Muscle layer of duodenum (tissue), 2 donors: ENCODE results near the gene GGA1.

ENCODE experiments used
- H3K27ac ChIP-seq: one replicate; pipeline ENCODE4 v1.7.0; 2013; ENCODE audit warnings: mild to moderate bottlenecking, low read length
- H3K27me3 ChIP-seq: one replicate; pipeline ENCODE4 v1.7.0; 2013; ENCODE audit warnings: low read depth, mild to moderate bottlenecking, control low read depth, low read length
- H3K36me3 ChIP-seq, 2 donors: one replicate each; pipeline ENCODE4 v1.7.0; 2013; ENCODE audit warnings: low read length in 2 of 2, control low read depth in 1 of 2, mild to moderate bottlenecking in 1 of 2; ENCODE audit not compliant: insufficient read depth in 2 of 2, control insufficient read depth in 1 of 2
- H3K4me1 ChIP-seq, 2 donors: one replicate each; pipeline ENCODE4 v1.7.0; 2013; ENCODE audit warnings: low read length in 2 of 2, mild to moderate bottlenecking in 2 of 2, control low read depth in 1 of 2, moderate library complexity in 1 of 2; ENCODE audit not compliant: insufficient read depth in 2 of 2, control insufficient read depth in 1 of 2
- H3K4me3 ChIP-seq, 2 donors: one replicate each; pipeline ENCODE4 v1.7.0; 2013; ENCODE audit warnings: low read length in 2 of 2, low read depth in 1 of 2, mild to moderate bottlenecking in 1 of 2
- H3K9me3 ChIP-seq, 2 donors: one replicate each; pipeline ENCODE4 v1.7.0; 2013; ENCODE audit warnings: low read length in 2 of 2, control low read depth in 1 of 2, mild to moderate bottlenecking in 1 of 2; ENCODE audit not compliant: control insufficient read depth in 1 of 2
- donor health status: healthy.

GGA1 gene

GRCh38 chr22:37627121-37627520 is 18.5 kb downstream of the GGA1 start:
- H3K4me1 ChIP-seq: peaks cover 10 to 35% of the 10 kb centered on the region in 2 donors
- no peak overlapping the region for H3K4me3 ChIP-seq
- peak overlapping the region; percentile 16 for H3K27ac ChIP-seq
- H3K36me3 ChIP-seq: peaks cover 5 to 39% of the 10 kb centered on the region in 2 donors
- no peaks in the 10 kb centered on the region for H3K9me3 ChIP-seq
- H3K27me3 ChIP-seq: no peaks in the 10 kb centered on the region

- peak overlapping the region; percentile 16 for H3K27ac ChIP-seq
- peaks cover 12 to 38% of the 10 kb centered on the region in 2 donors for H3K4me1 ChIP-seq
Observed at GRCh38 chr22:37627545-37627944, 18.9 kb downstream of the GGA1 start.

GRCh38 chr22:37628830-37629229 is 20.2 kb downstream of the GGA1 start:
- no peaks in the 10 kb centered on the region for H3K9me3 ChIP-seq
- peaks cover 5 to 36% of the 10 kb centered on the region in 2 donors for H3K36me3 ChIP-seq
- no peak overlapping the region for H3K27ac ChIP-seq
- peaks cover 20 to 43% of the 10 kb centered on the region in 2 donors for H3K4me1 ChIP-seq
- no peak overlapping the region for H3K4me3 ChIP-seq
- no peaks in the 10 kb centered on the region for H3K27me3 ChIP-seq

More at GRCh38 chr22:37627545-37627944, 18.9 kb downstream of the GGA1 start:
- Histone ChIP-seq H3K27me3 (no peaks in the 10 kb centered on the region), H3K36me3 (peaks cover 5 to 43% of the 10 kb centered on the region in 2 donors), H3K9me3 (no peaks in the 10 kb centered on the region), H3K4me3 (no peak overlapping the region)

DNA sequence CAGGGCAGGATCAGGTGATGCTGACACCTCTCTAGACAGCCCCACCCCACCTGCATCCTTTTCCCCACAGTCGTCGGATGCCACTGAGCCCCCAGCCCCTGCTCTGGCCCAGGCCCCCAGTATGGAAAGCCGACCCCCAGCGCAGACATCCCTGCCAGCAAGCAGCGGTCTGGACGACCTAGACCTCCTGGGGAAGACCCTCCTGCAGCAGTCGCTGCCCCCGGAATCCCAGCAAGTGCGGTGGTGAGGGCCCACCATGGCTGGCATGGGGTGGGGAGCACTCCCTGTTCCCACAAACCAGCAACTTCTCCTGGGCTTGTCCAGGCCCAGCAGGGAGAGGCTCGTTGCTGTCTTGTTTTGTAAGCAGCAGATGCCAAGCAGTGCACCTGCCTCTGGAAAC is 21.3 kb downstream of the GGA1 start:
- peaks cover 5 to 36% of the 10 kb centered on the region in 2 donors for H3K36me3 ChIP-seq
- H3K4me1 ChIP-seq: peaks cover 30 to 52% of the 10 kb centered on the region in 2 donors
- no peak overlapping the region for H3K27ac ChIP-seq
- H3K27me3 ChIP-seq: no peaks in the 10 kb centered on the region
- H3K4me3 ChIP-seq: no peak overlapping the region
- no peaks in the 10 kb centered on the region for H3K9me3 ChIP-seq

DNA sequence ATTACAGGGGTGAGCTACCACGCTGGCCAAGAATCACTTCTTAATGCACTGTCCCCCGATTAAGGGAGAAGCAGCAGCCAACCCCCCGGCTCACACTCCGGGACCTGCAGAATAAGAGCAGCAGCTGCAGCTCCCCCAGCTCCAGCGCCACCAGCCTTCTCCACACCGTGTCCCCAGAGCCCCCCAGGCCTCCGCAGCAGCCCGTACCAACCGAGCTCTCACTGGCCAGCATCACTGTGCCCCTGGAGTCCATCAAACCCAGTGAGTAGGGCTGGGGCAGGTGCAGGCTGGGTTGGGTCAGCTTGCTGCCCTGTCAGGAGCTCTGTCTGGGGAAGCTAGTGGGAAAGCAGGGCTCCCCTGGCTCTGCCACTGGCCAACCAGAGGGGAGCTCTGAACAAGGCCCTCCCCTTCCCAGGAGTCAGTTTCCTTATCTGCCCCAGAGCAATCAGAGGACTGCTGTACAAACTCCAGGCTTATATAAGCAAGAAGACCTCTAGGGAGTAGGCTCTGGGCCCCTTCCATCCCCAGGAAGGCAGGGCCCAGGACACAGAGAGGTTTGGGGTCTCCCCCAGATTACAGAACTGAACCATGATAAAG is 22.3 kb downstream of the GGA1 start:
- H3K27me3 ChIP-seq: no peaks in the 10 kb centered on the region
- H3K36me3 ChIP-seq: peaks cover 5 to 36% of the 10 kb centered on the region in 2 donors
- H3K4me1 ChIP-seq: peaks cover 35 to 55% of the 10 kb centered on the region in 2 donors
- H3K9me3 ChIP-seq: no peaks in the 10 kb centered on the region
- no peak overlapping the region for H3K4me3 ChIP-seq
- no peak overlapping the region for H3K27ac ChIP-seq

- H3K27ac ChIP-seq: no peak overlapping the region
- H3K27me3 ChIP-seq: no peaks in the 10 kb centered on the region
- no peak overlapping the region for H3K4me3 ChIP-seq
- peaks cover 29 to 48% of the 10 kb centered on the region in 2 donors for H3K4me1 ChIP-seq
- peaks cover 5 to 36% of the 10 kb centered on the region in 2 donors for H3K36me3 ChIP-seq
- no peaks in the 10 kb centered on the region for H3K9me3 ChIP-seq
Observed at GRCh38 chr22:37631448-37632173, 23.0 kb downstream of the GGA1 start.

DNA sequence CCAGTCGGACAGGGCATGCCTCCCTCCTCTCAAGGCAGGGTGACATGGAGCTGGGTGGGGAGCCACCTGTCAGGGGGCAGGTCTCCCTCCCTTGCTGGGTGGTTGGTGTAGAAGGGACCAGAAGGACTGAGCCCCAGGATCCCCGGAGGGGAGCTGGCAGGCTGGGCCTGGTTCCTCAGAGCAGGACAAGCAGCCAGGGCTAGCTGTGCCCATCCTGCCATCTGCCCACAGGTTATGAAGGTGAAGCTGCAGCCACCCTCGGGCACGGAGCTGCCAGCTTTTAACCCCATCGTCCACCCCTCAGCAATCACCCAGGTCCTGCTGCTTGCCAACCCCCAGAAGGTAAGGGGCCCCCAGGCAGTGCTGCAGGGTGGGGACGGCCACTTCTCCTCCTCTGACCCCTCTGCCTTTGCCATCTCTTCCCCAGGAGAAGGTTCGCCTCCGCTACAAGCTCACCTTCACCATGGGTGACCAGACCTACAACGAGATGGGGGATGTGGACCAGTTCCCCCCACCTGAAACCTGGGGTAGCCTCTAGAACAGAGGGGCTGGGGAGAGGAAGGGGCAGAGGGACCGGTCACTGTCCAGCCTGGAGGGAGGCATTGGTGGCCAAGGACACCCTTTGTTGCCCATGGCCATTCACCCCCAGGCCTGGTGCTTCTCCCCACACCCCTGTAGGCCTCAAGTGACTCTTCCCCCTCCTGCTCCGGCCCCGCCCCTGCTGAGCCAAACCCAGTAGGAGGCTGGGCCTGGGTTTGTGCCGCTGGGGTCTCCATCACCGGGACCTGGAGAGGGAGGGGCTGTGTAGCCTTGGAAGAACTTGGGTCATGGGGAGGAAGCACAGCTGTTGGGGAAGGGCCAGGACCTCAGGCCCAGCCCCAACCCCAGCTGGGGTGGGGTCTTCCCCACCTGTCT is 23.8 kb downstream of the GGA1 start:
- Histone ChIP-seq H3K4me3 (no peak overlapping the region), H3K4me1 (peaks cover 33 to 40% of the 10 kb centered on the region in 2 donors), H3K27me3 (no peaks in the 10 kb centered on the region), H3K27ac (peak overlapping the region; percentile 76), H3K36me3 (peaks cover 5 to 36% of the 10 kb centered on the region in 2 donors), H3K9me3 (no peaks in the 10 kb centered on the region)

GRCh38 chr22:37633089-37633624 is 24.5 kb downstream of the GGA1 start:
- H3K36me3 ChIP-seq: peaks cover 5 to 36% of the 10 kb centered on the region in 2 donors
- H3K4me3 ChIP-seq: peak overlapping the region in 1 of 2 donors; percentile 41
- peaks cover 33% of the 10 kb centered on the region in 2 donors for H3K4me1 ChIP-seq
- H3K9me3 ChIP-seq: no peaks in the 10 kb centered on the region
- peak overlapping the region; percentile 76 for H3K27ac ChIP-seq
- H3K27me3 ChIP-seq: no peaks in the 10 kb centered on the region

- Histone ChIP-seq H3K27me3 (no peaks in the 10 kb centered on the region), H3K9me3 (no peaks in the 10 kb centered on the region), H3K4me3 (peak overlapping the region in 1 of 2 donors; percentile 41), H3K27ac (peak overlapping the region; percentile 76), H3K4me1 (peaks cover 33 to 40% of the 10 kb centered on the region in 2 donors), H3K36me3 (peaks cover 0 to 36% of the 10 kb centered on the region in 2 donors)
Observed at GRCh38 chr22:37633625-37634416, 25.2 kb downstream of the GGA1 start.

DNA sequence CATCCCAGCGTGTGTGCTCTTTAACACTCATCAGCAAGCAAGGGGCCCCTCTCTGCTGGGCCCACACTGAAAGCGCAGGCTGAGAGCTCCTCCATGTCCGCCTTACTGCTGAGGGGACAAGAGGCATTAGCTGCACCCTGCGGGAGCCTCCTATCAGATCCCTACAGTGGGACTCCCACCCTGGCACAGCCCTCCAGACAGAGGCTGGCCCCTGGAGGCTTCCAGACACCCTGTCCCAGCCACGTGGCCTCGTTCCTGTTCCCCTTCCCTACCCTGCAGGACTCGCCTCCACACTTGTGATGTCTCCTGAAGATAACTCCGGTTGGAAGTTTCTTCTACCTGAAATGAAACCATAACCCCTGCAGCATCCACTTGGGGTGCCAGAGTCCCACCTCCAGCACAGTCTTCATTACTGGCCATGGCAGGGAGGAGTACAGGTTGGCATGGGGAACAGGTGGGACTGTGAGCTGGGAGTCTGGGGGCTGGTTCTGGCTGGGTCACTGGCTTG is 25.8 kb downstream of the GGA1 start:
- Histone ChIP-seq H3K27ac (peak overlapping the region; percentile 61), H3K4me3 (peak overlapping the region; percentile 31 to 41), H3K36me3 (peaks cover 0 to 31% of the 10 kb centered on the region in 2 donors), H3K27me3 (no peaks in the 10 kb centered on the region), H3K9me3 (no peaks in the 10 kb centered on the region), H3K4me1 (peaks cover 33 to 46% of the 10 kb centered on the region in 2 donors)
